Mesangial cell (primary cell): Measurements from ENCODE around the gene NRG4. TPM values are rescaled to one million over a fixed set of nuclear protein-coding genes. Genes with fewer than 3 reads are reported as not detected.

Source experiments
- total RNA-seq: library from RNA; depleted of rRNA; stranded (reverse); fragments of >200 nt; gene quantifications from 2 replicates; pipeline ENCODE4 v1.2.3, GENCODE V29; 2015

Gene NRG4, protein sequence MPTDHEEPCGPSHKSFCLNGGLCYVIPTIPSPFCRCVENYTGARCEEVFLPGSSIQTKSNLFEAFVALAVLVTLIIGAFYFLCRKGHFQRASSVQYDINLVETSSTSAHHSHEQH
- not detected in 2 replicates for total RNA-seq

DNA sequence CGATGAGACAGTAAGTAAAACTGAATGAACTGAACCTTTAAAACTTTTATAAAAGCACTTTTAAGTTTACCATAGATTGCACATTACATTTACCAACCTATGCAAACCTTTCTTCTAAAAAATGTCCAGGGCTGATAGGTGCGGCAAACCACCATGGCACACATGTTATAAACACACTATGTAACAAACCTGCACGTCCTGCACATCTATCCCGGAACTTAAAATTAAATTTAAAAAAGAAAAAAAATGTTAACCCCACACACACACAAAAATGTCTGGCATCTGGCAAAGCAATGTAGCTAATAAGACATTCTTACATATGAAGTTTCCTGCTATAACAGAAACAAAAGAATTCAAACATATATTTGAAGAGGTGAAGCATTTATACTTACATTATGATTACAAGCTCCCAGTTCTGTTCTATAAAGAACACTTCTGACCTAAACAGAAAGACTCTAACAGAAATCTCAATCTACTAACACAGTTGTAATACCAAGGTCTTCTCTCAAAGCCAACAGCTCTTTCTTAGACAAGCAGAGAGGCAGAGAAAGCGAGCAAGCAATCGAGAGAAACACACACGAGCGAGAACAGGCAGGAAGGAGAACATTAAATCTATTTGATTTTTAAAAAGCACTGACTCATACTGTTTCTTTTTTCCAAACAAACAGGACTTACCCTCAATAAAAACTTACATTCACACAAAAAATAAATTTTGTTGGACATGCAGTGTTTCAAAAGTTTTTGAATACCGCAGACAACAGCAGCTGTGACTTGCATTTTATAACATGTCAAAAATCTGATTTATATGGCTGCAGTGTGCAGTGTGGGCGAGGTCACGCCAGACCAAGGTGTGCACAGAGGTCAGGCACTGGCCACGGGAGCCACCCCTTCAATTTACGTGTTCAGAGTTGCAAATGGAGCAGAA, at the start of gene NRG4:
Gene NRG4, minus strand, starts transcription at position 798 of the 925 bp plus-strand sequence. CDS start 1,194 bp downstream, outside the sequence.

DNA sequence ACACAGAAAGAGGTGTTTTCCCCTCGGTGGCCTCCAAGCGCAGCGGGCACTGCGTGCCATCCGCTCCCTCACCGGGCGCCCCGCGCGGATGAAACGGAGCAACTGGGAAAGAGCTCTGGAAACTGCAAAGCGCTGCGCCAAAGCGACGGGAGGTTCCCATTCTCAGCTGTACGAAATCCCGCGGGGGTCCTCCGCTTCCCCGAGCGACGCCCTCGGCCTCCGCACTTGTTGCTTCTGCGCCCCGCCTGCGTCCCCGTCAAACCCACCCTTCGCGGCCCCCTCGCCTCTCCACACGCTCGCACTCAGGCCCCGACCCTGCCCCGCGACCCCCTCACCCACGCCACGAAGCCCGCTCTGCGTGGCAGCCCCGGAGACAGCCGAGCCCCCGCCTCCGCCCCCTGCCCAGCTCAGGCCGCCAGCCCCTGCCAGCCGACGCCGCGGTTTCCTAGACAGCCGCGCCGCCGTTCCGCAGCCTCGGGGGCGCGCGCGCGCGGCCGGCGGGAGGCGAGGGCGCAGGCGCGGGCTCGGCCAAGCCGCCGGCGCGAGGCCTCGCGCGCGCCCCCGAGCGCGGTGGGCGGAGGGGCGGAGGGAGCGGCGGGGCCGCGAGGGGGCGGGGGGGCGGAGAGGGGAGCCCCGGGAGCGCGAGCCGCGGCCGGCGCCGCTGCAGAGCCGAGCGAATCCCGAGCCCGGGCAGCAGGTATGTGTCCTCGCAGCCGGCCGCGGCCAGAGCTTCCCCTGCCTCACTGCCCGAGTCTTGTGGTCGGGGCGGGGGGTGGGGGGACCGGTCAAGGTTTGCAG, 47.3 kb upstream of the NRG4 start, which contains the start of gene TMEM266:
Gene TMEM266, plus strand, starts transcription at position 666 of the 798 bp plus-strand sequence. CDS start 74,279 bp downstream, outside the sequence.

DNA sequence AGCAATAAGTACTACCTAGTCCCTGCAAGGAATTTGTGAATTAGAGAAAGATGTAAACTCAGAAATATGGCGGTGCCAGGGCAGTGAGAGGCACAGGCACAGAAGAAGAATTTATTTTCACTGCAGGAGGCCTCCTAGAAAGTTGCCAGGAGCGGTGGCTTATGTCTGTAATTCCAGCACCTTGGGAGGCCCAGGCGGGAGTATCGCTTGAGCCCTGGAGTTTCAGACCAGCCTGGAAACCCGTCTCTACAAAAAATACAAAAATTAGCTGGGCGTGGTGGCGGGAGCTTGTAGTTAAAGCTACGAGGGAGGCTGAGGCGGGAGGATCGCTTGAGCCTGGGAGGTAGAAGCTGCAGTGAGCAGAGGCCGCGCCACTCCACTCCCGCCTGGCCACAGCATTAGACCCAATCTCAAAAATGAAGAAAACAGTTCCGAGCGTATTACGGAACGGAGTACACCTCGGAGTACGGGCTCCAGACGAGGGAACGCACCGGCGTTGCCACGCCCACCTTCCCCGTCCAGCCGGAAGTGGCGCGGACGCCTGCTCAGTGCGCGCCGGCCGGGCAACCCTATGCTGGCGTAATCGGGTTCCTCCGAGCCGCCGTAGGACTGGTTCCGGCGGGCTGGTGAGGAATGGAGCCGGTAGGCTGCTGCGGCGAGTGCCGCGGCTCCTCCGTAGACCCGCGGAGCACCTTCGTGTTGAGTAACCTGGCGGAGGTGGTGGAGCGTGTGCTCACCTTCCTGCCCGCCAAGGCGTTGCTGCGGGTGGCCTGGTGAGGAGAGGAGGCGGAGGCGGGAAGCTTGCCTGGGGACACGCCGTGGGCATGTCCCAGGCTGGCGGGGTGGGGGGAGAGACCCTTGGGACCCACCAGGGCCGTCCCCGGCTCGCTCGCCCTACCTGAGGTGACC, 108.6 kb downstream of the NRG4 start, which contains the start of gene FBXO22:
Gene FBXO22, plus strand, starts transcription at position 548 of the 909 bp plus-strand sequence. Its CDS starts 86 bp downstream, at position 634.

Other genes with a start within 250 kb of the NRG4 start
- gene UBE2Q2, start 169.0 kb downstream of the NRG4 start, total RNA-seq, result 26.6 and 29.4 TPM in 2 replicates
- 30.8 and 41.1 TPM in 2 replicates for gene FBXO22, start 108.5 kb downstream of the NRG4 start, total RNA-seq
- gene TMEM266, start 47.6 kb upstream of the NRG4 start, total RNA-seq, result under 0.01 and 0.25 TPM in 2 replicates